PFSK-1 (cell line): ENCODE results near the gene IL1R2.

Source experiments
- POLR2AphosphoS5 ChIP-seq: IDR thresholded peaks from 2 replicates; pipeline ENCODE4 v1.6.1; 2012; ENCODE audit warnings: low read depth, mild to moderate bottlenecking, control low read depth, low read length, moderate library complexity
- SIN3A ChIP-seq: IDR thresholded peaks from 2 replicates; pipeline ENCODE4 v1.6.1; 2012; ENCODE audit warnings: mild to moderate bottlenecking, low read length, moderate library complexity, borderline replicate concordance; ENCODE audit not compliant: insufficient read depth
- TAF1 ChIP-seq: IDR thresholded peaks from 2 replicates; pipeline ENCODE4 v1.6.1; 2012; ENCODE audit warnings: low read length, control low read depth, borderline replicate concordance; ENCODE audit not compliant: insufficient read depth
- TF ChIP-seq, protein P1 (sequence below), 2 experiments: IDR thresholded peaks; 2 replicates each; pipeline versions ENCODE4 v1.6.1 to v1.8.0; 2011 to 2012; ENCODE audit warnings: low read depth in 2 of 2, low read length in 2 of 2, control low read depth in 1 of 2, inconsistent platforms in 1 of 2, mild to moderate bottlenecking in 1 of 2, moderate library complexity in 1 of 2; ENCODE audit not compliant: insufficient read depth in 1 of 2

GRCh38 chr2:102050854-102051391 is 59.2 kb downstream of the IL1R2 start:
- peak; percentile 70; the same call in 1 of the 2 replicates for TF ChIP-seq TAF1
- TF ChIP-seq POLR2AphosphoS5, result no peak
- no peak for TF ChIP-seq SIN3A
- TF ChIP-seq, protein P1, sequence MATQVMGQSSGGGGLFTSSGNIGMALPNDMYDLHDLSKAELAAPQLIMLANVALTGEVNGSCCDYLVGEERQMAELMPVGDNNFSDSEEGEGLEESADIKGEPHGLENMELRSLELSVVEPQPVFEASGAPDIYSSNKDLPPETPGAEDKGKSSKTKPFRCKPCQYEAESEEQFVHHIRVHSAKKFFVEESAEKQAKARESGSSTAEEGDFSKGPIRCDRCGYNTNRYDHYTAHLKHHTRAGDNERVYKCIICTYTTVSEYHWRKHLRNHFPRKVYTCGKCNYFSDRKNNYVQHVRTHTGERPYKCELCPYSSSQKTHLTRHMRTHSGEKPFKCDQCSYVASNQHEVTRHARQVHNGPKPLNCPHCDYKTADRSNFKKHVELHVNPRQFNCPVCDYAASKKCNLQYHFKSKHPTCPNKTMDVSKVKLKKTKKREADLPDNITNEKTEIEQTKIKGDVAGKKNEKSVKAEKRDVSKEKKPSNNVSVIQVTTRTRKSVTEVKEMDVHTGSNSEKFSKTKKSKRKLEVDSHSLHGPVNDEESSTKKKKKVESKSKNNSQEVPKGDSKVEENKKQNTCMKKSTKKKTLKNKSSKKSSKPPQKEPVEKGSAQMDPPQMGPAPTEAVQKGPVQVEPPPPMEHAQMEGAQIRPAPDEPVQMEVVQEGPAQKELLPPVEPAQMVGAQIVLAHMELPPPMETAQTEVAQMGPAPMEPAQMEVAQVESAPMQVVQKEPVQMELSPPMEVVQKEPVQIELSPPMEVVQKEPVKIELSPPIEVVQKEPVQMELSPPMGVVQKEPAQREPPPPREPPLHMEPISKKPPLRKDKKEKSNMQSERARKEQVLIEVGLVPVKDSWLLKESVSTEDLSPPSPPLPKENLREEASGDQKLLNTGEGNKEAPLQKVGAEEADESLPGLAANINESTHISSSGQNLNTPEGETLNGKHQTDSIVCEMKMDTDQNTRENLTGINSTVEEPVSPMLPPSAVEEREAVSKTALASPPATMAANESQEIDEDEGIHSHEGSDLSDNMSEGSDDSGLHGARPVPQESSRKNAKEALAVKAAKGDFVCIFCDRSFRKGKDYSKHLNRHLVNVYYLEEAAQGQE (IDR thresholded peaks at IDR 0.05; ENCODE audit: insufficient read depth in 1 of 2, low read depth in 2 of 2, low read length in 2 of 2), result peak in 1 of 2 experiments; percentile 38; a peak in 1 of 4 replicates
